OCI-LY7 (cell line): ENCODE measurements around the gene DGKD.

ENCODE experiments used
- EZH2phosphoT487 ChIP-seq: fragments of 200-600 bp; sonication (generic); IDR thresholded peaks from 2 replicates; pipeline ENCODE4 v1.6.1; 2018; ENCODE audit warnings: low read depth, borderline replicate concordance, mild to moderate bottlenecking, mixed run types, antibody characterized with exemption, low read length, moderate library complexity, mixed read lengths
- TF ChIP-seq, protein P1 (sequence below): fragments of 200-600 bp; sonication (generic); conservative IDR thresholded peaks from 2 replicates; pipeline ENCODE4 v1.5.1; 2014; ENCODE audit warnings: mild to moderate bottlenecking, antibody characterized with exemption, low read length, moderate library complexity, mixed read lengths

DNA sequence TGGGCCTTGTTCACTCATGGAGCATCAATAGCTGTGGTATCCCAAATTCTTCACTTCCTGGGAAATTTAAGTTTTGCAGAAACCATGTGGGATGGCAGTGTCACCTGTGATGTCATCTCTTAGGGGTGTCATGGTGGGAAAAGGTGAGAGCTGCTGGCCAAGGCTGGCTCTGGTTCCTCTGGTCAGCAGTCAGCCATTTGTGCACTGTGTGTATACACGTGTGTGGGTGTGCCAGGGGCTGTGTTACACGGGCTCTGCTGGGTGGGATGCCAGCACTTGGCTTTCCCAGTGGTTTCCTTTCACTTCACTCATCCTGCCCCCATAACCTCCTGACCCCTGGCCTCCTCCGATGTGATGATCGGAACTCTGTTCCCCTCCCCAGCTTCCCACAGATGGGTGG lies 25.4 kb upstream of the DGKD start:
- TF ChIP-seq, protein P1, sequence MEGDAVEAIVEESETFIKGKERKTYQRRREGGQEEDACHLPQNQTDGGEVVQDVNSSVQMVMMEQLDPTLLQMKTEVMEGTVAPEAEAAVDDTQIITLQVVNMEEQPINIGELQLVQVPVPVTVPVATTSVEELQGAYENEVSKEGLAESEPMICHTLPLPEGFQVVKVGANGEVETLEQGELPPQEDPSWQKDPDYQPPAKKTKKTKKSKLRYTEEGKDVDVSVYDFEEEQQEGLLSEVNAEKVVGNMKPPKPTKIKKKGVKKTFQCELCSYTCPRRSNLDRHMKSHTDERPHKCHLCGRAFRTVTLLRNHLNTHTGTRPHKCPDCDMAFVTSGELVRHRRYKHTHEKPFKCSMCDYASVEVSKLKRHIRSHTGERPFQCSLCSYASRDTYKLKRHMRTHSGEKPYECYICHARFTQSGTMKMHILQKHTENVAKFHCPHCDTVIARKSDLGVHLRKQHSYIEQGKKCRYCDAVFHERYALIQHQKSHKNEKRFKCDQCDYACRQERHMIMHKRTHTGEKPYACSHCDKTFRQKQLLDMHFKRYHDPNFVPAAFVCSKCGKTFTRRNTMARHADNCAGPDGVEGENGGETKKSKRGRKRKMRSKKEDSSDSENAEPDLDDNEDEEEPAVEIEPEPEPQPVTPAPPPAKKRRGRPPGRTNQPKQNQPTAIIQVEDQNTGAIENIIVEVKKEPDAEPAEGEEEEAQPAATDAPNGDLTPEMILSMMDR = no peak
- TF ChIP-seq EZH2phosphoT487 = no peak
